Fibroblast of skin of left quadriceps (primary cell): Measurements from ENCODE around the gene GALM.
"Not testable (repeated sequence)": the region's sequence is repeated elsewhere in the genome, so short reads cannot be mapped to it uniquely, and the experiment has no call there.

ENCODE experiments used
- DNase-seq, 2 experiments: peaks; one replicate each; pipeline ENCODE4 v3.0.0-alpha.2; 2013; ENCODE audit warnings: low read depth in 2 of 2

GALM gene

GRCh38 chr2:38739524-38739923 is 73.6 kb downstream of the GALM start:
- DNase-seq, result no peak

- no peak for DNase-seq
Measured at GRCh38 chr2:38740851-38741731, 75.2 kb downstream of the GALM start.

- DNase-seq, result no peak
Measured at GRCh38 chr2:38742797-38743559, 77.1 kb downstream of the GALM start.

- no peak for DNase-seq
Measured at GRCh38 chr2:38743672-38744398, 77.9 kb downstream of the GALM start.

GRCh38 chr2:38744399-38744780 is 78.5 kb downstream of the GALM start:
- no peak for DNase-seq

- no peak for DNase-seq
Measured at GRCh38 chr2:38745267-38745666, 79.4 kb downstream of the GALM start.

- no peak for DNase-seq
Measured at GRCh38 chr2:38747007-38747424, 81.1 kb downstream of the GALM start.

GRCh38 chr2:38747819-38748218 is 81.9 kb downstream of the GALM start:
- no peak for DNase-seq

GRCh38 chr2:38748391-38748790 is 82.5 kb downstream of the GALM start:
- no peak for DNase-seq

- DNase-seq, result no peak
Measured at GRCh38 chr2:38748943-38749804, 83.3 kb downstream of the GALM start.

- no peak for DNase-seq
Measured at GRCh38 chr2:38750011-38750890, 84.3 kb downstream of the GALM start.

- DNase-seq, result peak; percentile 99
Measured at GRCh38 chr2:38750891-38751595, 85.1 kb downstream of the GALM start, which contains the start of gene SRSF7. Gene SRSF7, minus strand, starts transcription at chr2:38751361. Its CDS starts 105 bp downstream, at chr2:38751256.

GRCh38 chr2:38751596-38752410 is 85.9 kb downstream of the GALM start:
- no peak for DNase-seq

- no peak for DNase-seq
Measured at GRCh38 chr2:38754049-38754448, 88.1 kb downstream of the GALM start.

- no peak for DNase-seq
Measured at GRCh38 chr2:38754506-38754905, 88.6 kb downstream of the GALM start.

- not testable (repeated sequence) for DNase-seq
Measured at GRCh38 chr2:38755891-38756290, 90.0 kb downstream of the GALM start.

- DNase-seq, result no peak
Measured at GRCh38 chr2:38763228-38763627, 97.3 kb downstream of the GALM start.

- no peak for DNase-seq
Measured at GRCh38 chr2:38763728-38764127, 97.8 kb downstream of the GALM start.

GRCh38 chr2:38765149-38765548 is 99.2 kb downstream of the GALM start:
- DNase-seq, result peak; percentile 79
